Activated naive CD4-positive, alpha-beta T cell treated with Interleukin-2 at 50 U/mL for 16 hours (primary cell): Measurements from ENCODE around the gene MAPK8.
"Not testable (repeated sequence)": the region's sequence is repeated elsewhere in the genome, so short reads cannot be mapped to it uniquely, and the experiment has no call there.

Experiments used
- DNase-seq: peaks from one replicate; pipeline ENCODE4 v3.0.0-alpha.2; 2020

MAPK8 gene

DNA sequence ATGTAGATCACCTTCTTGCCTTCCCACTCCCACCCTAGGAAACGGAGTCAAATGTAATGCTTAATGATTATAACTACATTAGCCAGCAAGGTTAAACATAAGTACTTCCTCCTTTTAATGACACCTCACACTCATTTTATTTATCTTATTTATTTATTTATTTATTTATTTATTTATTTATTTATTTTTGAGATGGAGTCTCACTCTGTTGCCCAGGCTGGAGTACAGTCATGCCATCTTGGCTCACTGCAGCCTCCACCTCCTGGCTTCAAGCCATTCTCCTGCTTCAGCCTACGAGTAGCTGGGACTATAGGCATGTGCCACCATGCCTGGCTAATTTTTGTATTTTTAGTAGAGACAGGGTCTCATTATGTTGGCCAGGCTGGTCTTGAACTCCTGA, 115.4 kb downstream of the MAPK8 start:
- not testable (repeated sequence) for DNase-seq

- no peak for DNase-seq
These were observed 117.4 kb downstream of the MAPK8 start for GRCh38 chr10:48423884-48424283.

GRCh38 chr10:48428896-48429295, 122.4 kb downstream of the MAPK8 start:
- DNase-seq: no peak

- DNase-seq: no peak
These were observed 122.8 kb downstream of the MAPK8 start for GRCh38 chr10:48429309-48429708.

DNA sequence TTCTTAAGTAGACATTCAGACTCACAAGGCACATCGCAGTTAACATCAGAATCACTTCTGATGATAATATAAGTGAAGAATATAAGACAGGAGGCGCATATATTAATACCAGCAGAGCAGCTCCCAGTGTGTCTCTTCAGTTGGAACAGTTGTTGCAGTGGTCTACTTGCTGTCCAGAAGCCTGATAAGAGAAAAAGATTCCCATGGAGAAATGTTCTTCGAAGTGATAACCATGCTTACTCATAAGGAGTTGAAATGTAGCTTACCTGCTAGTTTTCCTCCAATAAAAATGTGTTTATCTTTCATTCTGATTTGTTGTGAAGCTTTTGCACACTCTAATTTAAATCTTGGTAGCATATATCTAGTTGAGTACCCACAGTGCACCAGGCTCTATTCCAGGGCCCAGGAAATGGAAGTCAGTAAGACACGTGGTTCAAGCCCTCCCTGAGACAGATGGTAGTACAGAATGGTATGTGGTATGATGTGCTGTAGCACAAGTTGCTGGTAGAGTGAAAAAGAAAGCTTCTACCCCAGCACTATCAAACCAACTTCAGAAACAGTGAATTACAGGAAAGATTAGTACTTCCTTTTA, 124.0 kb downstream of the MAPK8 start:
- DNase-seq: no peak

- no peak for DNase-seq
These were observed 125.4 kb downstream of the MAPK8 start for GRCh38 chr10:48431871-48432270.

- no peak for DNase-seq
These were observed 131.1 kb downstream of the MAPK8 start for GRCh38 chr10:48437546-48437945.

- no peak for DNase-seq
These were observed 132.6 kb downstream of the MAPK8 start for GRCh38 chr10:48439031-48439430.

DNA sequence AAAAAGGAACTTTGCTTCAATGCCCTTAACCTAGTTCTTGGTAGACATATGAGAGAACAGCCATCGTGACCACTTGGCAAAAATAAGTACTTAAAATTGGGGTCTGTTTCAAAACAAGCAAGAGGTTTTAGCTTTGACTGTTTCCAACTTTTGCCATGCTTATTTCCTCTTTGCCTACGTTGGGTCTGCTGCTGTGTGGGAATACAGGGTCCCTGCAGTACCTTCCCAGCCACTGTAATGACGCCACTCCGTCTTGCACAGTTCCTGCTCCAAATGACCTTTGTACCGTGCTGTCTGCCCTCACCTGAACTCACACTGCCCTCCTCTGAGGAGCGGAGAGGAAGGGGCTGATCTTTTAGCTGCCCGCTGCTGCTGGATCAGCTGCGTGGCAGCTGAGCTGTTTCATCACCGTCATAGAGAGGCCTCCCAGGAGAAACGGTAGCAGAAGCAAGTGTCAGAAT, 133.1 kb downstream of the MAPK8 start:
- no peak for DNase-seq

DNA sequence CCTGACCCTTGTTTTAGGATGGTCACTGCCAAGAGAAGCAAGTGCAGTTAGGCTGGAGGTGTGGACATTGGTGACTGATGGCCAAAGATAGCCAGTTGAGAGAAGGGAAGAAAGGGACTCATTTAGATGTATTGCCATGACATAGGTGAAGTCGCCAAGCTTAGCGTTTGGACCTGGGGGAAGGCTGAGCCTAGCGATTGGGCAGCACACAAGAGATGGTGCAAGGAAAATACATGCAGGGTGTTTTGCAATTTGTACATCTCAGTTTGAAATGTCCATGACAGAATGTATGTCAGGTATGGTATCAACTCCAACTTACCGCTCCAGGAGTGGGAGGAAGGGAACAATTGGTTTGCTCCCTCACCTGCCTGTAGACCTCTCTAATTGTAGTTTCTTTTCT, 134.3 kb downstream of the MAPK8 start:
- DNase-seq: no peak

GRCh38 chr10:48442090-48442808, 135.8 kb downstream of the MAPK8 start:
- no peak for DNase-seq

DNA sequence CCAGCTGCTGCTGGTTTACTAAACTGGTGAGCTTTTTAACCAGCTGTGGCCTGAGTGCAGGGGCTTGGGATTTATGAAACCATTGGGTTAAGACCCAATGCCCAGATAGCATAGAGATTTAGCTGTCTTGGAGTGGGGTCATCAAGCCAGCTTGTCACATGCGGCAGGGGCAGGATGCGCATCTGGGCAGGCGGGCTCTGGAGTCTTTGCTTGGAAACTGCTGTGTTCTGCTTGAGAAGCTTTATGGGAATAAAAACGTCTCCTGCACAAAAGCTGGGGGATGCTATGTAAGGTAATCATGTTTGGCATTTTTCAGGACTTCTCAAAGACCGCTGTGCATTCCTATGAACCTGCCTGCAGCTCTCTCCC, 136.3 kb downstream of the MAPK8 start:
- DNase-seq: no peak

DNA sequence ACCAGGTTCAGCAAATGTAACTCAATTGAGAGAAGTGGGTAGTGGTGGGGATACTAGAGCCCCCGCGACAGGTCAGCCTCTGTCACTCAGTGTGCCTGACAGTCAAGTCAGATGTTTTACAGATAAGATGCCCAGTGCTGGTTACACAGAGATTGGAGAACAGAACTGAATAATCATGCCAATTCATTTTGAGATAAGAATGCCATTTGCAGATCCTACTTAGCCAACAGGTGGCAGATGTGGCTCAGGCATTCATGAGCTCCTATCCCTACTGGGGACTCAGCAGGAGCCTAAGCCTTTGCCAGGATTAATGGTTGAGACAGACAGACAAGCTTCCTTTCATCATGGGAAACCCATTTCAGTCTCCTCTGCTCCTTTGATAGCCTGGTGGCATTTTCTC, 137.8 kb downstream of the MAPK8 start:
- DNase-seq: no peak

DNA sequence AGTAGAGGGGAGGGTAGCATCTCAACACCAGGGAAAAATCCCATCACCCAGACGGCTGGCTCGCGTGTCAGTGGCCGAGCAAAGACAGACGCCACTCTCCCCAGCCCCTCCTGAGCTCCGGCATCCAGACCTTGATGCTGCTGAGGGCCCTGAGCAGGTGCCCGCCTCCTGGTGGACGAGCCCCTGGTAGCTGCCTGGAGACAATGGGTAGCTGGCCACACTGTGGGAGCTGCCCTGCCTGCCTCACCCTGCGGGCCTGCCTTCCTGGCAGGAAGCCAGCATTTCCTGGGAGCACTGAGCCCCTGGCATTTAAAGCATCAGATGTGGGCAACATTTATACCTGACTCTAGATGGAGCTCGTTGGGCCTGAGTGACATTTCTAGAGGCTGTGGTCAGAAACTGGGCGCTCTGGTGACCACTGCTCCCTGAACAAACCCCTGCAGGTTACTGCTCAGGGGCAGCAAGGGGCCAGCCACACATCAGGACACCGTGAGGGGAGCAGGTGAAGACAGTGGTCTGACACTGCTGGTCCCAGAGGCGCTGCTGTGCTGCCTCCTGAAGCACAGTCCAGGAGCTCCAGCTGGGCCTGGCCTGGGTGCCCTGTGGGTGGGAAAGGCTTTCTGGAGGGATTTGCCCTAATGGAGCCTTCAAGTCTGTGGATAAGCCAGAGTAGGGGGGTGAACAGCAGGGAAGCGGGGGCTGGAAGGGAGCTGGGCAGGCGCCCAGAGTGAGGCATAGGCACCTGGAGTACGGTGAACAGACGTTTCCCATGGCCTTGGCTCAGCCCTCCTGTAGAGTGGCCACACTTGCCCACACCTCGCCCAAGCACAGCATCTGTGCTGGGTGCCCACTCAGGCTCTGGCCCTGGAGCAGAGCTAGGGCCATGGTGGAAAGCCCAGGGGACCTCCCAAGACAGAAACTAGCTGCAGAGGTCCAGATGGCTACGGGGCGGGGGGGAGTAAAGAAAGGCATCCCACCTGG, 138.7 kb downstream of the MAPK8 start:
- DNase-seq: no peak

DNA sequence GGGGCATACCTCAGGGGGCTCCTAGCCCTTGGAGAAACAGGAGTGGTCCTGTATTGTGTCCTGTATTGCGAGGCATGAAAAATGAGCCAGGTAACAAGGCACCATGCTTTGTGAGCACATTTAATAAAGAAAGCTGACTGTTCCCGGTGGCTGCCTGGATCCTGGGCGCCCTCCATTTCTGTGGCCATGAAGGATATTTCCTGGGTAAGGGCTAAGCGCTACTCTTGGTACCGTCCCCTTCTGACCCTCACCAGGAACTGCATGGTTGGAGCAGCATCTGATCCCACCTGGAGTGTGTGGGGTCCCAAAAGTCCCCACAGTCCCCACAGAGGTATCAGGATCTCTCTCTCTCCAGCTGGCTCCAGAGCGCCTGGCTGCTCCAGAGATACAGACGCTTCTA, 139.5 kb downstream of the MAPK8 start:
- no peak for DNase-seq

DNA sequence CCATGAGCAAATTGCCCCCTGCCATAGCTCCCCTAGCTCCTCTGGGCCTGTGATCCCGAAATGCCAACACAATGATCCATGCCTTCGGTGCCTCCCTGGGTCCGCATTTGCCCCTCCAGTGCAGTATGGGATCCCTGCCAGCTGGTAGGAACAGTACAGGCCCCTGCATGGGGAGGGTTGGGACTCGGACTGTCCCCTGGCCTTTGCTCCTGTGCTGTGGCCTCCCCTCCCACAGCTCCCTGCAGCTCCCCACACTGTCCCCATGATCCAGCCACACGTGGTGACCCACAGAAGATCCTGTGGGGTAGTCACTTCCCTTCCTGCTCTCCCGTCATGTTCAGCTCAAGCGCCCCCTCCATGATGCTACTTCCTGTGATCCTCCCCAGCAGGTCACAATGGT, 140.3 kb downstream of the MAPK8 start:
- no peak for DNase-seq

DNA sequence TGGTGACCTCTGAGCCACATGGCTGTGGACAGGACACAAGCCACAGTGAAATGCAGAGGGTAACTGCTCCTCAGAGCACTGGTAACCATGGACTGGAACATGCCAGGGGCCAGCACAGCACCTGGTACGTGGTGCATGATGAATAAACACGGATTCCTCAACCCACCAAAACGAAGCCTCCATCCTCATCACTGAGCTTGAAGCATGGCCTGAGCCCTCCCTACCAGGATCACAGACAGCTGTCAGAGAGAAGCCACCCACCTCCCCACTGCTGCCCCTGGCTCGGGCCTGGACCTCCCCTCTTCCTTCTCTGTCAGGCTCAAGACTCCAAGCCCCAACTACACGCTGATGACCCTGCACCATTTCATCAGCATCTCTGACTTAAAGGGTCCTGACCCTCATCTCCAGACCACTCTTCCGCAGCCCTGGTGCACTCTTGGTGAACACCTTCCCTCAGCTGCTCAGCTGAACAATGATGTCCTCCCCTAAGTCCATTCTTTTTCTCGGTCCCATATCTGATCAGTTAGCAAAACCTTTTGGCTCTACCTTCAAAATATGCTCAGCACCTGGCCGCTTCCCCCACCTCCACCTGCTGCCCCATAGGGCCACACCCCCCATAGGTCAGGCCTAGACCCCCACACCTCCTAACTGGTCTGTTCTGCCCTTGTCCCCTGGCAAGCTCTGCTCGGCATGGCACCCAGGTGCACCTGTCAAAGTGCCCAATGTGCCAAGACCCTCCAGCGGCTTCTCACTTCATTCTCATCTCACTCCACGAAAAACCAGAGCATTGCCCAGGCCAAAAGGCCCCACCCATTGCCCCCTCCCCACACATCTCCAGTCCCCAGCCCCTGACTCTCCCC, 141.1 kb downstream of the MAPK8 start:
- DNase-seq: no peak

DNA sequence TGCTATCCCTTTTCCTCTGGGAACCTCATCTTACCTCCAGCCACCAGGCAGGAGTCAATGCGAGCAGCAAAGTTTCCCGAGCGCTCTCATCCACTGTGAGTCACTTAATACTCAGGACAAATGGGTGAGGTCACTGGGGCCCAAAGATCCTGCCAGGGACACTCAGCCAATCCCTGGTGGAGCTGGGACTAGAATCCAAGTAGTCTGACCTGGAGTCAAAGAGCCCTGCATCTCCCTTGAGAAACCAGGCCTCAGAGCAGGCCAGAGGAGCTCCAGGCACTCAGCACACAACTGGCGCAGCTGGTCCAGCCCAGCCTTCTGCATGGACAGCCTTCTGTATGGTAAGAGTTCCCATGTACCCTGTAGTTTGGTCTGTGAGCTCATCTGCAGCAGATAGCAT, 142.3 kb downstream of the MAPK8 start:
- no peak for DNase-seq

- DNase-seq: no peak
These were observed 143.2 kb downstream of the MAPK8 start for GRCh38 chr10:48449501-48450232.

DNA sequence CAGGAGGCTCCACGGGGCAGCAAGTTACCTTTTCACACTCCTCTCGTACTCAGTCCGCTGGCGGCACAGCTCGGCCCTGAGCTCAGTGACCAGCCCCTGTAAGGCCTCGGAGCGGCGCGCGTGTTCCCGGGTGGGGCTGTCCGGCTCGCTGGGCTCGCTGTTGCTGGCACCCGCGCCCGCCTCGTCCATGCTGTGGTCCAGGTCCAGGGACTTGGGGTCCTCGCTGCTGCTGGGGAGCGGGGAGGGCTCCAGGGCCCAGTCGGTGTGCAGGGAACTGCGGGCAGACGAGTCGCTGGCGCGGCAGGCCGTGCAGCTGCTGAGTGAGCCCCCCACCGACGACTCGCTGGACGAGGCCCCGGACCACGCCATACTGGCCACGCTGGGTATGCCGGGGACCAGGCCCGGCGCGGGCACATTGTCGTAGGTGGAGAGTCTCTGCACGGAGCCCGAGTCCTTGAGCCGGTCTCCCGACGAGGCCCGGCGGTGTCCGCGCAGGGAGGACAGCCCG, 143.8 kb downstream of the MAPK8 start:
- DNase-seq: no peak

DNA sequence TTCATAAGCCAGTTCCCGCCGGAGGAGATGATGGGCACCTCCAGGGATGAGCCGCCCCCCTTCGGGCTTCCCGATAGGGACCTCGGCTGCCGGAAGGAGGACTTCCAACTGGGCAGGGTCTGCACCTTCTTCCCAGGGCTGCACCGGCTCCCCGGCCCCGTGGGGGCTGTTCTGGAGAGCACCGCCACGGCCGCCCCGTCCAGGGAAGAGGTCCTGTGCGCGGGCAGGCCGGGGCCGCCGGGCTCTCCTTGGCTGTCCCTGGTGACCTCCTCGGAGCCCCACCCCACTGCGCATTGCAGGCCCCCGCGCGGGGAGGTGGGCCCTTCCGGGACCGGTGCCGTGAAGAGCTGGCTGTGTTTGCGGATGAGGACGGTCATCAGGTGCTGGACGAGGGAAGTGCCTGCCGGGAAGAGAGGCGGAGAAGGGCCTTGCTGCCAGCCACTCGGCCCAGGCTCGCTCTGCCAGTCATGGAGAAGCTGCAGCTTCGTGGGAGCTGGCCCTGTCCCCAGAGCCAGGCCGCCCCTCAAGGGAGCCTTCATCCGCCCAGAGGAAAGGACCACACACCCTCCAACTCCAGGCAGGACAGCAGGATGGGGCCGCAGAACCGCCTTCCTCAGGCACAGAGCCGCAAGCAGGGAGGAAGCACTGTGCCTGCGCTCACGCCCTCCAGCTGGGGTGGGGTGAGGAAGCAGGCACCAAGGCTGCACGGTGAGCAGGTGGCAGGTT, 144.4 kb downstream of the MAPK8 start:
- DNase-seq: no peak
